Stimulated activated naive CD4-positive, alpha-beta T cell treated with Interleukin-2 at 50 U/mL for 16 hours (primary cell): ENCODE results near the gene IMPDH1.
A peak's percentile ranks its signal among the peaks of the same experiment; 100 is the strongest.

Experiments
- DNase-seq: peaks from one replicate; lab custom pipeline; 2025; lab: John Stamatoyannopoulos, UW

Gene IMPDH1

DNA sequence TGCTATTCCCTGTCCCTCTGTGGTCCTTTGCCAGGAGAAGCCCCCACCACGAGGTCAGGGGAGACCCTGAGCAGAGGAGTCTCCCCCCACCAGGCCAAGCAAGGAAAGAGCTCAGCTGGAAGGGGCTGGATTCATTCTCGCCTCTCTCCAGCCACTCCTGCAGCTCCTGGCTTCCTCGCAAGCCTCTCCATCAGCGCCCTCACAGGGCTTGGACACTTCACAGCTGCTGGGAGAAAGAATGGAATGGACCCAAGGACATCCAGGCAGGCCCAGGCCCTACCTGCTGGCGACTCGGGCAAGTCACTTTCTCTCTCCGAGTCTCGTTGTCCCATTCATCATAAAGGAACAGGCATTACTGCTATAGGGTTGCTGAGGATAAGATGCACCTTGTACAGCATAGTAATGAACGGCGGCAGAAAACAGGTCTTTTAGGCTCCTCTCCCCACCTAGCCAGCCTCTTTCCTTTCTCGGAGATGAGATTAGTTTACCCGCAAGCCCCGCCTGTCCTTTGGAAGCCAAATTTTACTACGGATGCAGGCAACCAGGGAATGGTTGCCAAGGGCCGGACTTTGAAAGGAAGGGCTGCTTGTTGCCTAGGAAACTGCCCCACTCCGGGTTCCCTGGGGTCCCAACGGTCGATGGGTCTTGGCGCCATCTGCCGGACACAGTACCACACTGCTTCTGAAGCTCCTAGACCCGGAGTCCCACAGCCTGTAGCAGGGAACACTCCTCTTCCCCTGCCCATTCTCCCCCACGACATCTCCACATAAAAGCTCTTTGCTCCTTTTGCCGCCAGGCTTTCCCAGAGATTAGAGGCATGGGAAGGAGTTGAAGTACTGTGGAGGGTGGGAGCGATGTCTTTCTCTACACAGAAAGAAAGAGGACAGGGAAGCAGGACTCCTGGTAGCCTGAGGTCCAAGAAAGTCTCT lies 22.3 kb downstream of the IMPDH1 start:
- peak; percentile 52 for DNase-seq

DNA sequence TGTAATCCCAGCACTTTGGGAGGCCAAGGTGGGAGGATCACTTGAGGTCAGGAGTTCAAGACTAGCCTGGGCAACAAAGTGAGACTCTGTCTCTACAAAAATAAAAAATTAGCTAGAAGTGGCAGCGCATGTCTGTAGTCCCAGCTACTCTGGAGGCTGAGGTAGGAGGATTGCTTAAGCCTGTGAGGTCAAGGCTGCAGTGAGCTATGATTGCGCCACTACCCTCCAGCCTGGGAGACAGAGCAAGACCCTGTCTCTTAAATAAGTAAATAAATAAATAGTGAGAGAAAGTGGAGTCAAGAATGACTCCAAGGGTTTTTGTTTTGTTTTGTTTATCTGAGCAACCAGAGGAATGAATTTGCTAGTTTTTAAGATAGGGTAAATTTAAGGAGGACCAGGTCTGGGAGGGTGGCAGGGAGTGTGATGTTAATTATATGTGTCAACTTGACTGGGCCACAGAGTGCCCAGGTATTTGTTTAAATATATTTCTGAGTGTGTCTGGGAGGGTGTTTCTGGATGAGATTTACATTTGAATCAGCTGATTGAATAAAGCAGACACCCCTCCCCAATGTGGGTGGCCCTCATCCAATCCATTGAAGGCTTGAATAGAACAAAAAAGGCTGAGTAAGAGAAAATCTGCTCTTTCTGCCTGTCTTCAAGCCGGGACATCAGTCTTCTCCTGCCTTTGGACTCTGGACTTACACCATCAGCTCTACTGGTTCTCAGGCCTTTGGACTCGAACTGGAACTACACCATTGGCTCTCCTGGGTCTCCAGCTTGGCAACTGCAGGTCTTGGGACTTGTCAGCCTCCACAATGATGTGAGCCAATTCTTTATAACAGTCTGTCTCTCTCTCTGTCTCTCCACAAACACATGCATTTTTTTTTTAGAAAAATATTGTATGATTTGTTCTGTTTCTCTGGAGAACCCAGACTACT lies 23.5 kb downstream of the IMPDH1 start:
- DNase-seq, result no peak

DNA sequence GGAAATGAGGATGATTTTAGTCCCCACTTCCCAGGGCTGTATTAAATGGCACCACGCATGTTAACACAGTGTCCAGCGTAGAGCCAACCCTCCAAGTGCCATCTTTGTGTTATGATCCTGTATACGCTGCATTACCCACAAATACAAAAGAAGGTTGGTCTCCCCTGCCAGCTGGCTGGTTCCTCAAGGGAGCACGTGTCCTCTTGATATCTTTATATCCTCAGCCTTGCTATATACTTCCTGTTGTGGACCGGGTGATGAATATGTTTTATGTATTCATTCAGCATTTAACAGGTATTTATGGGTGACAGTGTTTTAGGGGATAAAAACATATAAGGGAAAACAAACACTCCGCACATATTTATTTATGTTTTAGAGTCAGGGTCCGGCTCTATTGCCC lies 25.1 kb downstream of the IMPDH1 start:
- DNase-seq, result no peak

DNA sequence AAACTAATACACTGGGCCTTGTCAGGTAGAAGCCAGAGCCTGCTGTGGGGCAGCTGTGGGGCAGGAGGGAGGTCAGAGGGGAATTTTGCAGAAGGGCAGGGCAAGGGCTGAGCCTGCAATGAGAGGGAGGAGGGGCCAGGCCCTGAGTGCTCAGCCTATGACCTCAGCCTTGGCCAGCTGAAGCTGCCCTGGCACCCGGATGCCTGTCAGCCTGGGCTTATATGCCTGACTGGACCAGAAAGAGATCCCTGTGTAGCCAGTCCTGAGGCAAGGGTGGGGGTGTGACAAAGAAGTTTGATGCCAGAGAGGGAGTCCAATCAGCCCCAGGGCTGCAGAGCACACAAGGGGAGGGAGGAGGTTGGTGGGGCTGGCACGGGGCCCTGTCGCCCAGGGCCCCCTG lies 26.0 kb downstream of the IMPDH1 start:
- no peak for DNase-seq

DNA sequence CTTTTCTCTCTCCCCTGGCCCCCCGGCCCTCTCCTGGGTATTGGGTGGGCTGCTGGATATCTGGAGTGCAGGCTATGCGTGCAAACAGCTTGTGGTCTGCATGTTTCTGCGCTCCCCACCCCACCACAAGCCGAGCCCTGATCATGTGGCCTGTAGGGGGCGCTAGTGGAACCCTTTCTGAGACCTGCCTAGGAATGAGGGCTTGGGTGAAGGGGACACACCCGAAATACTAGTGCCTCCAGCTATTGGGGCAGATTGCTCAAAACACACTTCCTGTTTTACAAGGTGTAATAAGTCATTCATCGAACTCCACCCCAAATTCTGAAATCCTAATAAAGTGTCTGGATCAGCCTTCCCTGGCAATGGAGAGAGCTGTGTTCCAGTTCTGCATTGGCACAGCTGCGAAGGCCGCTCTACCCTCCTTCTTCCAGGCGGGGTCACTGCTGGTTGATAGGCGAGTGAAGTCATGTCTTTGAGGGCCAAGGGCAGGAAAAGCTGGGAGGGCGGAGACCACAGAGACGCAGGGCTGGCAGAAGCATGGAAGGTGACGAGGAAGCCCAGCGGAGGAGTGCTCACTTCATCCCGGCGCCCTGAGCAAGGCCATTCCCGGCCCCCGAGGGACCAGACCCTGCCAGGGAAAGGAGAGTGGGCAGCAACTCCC lies 28.5 kb downstream of the IMPDH1 start:
- peak; percentile 13 for DNase-seq

DNA sequence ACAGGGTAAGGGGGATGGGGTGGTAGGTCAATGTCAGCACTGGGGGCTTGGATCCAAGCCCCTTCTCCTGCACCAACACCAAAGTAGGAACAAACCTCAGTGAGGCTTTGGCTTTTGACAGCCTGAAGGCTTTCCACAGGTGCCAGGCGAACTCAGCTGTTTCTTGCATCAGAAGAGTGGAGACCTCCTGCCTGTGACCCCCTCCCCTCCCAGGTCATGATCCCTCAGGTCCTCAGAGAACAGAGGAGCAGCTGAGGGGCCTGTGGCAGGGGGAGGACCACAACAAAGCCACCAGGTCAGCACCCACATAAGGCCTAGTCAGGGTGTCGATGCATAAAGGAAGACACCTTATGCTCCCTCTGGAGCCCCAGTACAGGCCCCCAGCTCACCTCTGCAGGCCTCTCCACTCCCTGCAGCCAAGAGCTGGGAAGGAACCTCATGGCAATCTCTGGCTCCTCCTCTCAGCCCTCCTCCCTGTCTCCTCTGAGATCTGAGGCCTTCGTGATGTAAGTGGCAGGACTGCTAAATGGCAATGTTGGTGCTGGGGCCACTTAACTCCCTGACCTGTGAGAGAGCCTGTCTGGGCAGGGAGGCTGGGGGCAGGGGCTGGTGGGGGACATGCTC lies 29.2 kb downstream of the IMPDH1 start:
- DNase-seq, result no peak

DNA sequence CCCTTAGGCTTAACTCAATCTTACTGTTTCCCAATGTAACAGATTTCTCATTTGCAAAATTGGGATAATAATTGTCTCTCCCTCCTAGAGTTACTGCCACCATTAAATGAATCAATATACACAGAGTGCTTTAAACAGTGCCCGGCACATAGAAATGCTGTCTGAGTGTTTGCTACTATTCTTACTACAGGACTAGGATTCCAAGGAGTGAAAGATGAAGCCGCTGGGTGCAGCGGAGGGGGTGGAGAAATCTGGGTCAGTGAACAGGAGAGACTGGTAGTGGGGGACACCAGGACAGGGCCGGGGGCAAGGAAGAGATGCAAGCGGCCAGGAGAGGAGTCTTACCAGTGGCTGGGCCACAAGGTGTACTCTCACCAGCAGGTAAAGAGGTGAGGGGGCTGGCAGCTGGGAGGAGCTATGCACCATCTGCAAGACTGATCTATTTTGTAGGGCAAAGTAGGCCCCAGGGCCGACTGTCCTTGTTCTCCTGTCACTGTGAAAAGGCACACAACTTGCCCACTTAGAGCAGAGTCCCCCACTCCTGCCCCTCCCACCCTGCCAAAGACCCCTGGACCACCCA lies 29.8 kb downstream of the IMPDH1 start:
- no peak for DNase-seq

DNA sequence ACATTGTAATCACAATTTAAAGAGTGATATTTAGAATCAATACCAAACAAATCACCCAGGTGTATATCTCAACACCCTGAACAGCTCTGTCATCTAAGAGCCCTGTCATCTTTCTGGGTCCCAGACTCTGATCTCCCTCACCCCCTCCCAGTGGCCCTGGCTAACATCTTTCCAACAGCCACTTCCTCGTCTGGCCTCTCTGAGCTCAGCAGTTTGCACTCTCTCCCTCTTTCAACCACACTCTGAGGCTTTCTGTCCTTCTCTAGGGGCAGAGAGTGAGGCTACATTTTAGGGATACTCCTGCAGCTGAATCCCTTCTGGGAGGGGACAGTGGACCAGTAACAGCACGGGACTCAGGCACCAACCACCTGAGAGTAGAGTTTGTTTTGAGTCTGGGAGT lies 31.1 kb downstream of the IMPDH1 start:
- DNase-seq, result no peak

DNA sequence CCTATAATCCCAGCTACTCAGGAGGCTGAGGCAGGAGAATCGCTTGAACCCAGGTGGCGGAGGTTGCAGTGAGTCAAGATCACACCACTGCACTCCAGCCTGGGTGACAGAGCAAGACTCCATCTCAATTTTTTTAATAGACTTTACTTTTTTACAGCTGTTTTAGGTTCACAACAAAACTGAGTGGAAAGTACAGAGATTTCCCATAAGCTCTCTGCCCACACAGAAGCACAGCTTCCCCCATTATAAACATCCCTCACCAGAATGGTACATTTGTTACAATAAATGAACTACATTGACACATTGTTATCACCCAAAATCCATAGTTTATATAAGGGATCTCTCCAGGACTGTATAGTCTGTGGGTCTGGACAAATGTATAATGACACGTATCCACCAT lies 33.7 kb downstream of the IMPDH1 start:
- DNase-seq, result no peak

DNA sequence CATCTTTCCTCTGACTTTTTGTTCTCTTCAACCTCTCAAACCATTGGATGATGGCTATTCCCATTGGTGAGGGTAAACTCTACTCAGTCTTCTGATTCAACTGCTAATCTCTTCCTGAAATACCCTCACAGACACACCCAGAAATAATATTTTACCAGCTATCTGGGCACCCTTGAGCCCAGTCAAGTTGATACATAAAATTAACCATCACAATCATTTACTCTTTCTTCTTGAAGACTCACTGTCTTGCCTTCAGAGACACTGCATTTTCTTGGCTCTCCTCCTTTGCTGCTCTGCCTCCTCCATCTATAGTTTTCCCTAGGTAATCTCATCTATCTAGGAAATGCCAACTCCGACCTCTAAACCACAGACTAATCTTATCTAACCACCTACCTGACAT lies 35.7 kb downstream of the IMPDH1 start:
- DNase-seq, result no peak

DNA sequence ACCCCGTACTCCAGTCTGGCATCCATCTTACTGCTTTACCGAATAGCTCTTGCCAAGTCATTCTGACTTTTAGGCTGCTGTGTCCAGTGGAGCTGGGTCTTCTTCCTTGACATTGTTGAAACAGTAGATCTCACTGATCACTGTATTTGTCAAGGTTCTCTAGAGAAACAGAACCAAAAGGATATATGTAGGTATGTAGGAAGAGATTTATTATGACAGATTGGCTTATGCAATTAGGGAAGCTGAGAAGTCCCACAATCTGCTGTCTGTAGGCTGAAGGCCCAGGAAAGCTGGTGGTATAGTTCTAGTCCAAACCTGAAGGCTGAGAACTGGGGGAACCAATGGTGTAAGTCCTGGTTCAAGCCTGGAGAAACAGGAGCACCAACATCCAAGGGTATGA lies 36.2 kb downstream of the IMPDH1 start:
- no peak for DNase-seq

DNA sequence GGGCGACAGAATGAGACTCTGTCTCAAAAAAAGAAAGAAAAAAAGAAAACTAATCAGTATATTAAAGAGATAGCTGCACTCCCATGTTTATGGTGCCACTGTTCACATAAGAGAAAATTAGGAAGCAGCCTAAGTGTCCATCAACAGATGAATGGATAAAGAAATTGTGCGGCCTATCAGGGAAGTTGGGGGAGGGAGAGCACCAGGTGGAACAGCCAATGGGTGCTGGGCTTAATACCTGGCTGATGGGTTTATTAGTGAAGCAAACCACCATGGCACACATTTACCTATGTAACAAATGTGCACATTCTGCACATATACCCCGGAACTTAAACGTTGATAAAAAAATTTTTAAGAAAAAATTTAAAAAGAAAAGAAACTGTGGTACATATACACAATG lies 39.3 kb downstream of the IMPDH1 start:
- DNase-seq, result no peak

DNA sequence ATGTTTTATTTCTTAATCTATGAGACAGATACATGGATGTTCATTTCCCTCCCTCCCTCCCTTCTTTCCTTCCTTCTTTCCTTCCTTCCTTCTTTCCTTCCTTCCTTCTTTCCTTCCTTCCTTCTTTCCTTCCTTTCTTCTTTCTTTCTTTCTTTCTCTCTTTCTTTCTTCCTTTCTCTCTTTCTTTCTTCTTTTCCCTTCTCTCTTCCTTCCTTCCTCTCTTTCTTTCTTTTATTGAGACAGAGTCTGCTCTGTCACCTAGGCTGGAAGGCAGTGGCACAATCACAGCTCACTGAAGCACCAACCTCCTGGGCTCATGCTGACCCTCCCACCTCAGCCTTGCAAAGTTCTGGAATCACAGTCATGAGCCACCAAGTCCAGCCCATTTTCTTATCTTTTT lies 42.8 kb downstream of the IMPDH1 start:
- DNase-seq, result no peak

DNA sequence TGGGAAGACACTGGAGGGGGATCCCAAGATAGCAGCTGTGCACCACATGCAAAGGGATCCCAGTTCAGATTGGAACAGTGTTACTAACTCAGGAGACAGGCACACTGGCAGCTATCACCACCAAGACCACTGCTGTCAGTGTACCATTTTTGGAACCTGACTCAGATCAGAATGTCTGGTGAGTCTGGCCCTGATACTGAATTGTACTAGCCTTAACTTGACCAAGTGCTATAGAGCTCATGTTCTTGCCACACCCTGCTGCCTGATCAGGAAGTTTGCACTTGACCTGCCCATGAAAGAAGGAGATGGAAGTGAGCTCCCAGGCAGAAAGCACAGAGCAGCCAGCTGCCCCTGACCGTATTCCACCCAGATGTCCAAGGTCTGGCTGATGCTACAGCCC lies 43.5 kb downstream of the IMPDH1 start:
- no peak for DNase-seq

DNA sequence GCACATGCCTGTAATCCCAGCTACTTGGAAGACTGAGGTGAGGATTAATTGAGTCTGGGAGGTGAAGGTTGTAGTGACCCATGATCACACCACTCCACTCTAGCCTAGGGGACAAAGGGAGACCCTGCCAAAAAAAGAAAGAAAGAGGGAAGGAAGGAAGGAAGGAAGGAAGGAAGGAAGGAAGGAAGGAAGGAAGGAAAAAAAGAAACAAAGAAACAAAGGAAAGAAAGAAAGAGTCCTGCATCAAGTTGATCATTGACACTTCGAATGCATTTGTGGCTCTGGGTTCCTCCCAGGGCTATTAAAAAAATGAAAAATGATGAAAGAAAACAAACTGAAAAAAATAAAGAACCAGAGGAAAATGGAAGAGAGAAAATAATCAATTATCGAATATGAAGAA lies 44.4 kb downstream of the IMPDH1 start:
- no peak for DNase-seq

DNA sequence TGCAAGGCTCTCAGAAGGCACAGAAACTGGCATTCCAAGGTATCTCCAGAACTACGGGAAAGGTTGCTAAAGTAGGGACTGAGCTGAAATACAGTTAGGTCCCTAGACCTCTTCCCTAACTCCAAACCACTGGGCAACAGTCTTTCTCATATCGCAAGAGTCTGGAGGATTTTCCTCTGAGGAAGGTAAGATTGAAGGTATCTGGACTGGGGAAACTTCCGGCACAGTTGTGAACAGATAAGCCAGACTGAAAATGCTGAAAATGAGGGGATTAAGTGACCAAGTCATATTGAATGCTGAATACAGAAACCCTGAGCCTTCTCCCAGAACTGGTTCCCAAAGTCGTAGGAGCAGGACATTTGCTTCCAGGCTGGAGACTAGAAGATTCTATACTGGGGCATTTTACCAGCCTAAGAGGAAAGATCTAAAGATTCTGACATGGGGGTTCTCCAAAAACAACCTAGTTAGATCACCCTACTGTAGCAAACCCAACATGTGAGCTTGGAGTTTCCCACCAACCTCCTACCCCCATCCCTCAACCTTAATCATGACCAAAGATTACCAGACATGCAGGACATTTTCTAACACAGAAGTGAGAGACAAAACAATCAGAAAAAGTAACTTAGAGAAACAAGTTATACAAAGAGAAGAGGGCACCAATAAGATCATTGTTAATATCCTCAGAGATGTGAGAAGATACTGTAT lies 45.5 kb downstream of the IMPDH1 start:
- no peak for DNase-seq

DNA sequence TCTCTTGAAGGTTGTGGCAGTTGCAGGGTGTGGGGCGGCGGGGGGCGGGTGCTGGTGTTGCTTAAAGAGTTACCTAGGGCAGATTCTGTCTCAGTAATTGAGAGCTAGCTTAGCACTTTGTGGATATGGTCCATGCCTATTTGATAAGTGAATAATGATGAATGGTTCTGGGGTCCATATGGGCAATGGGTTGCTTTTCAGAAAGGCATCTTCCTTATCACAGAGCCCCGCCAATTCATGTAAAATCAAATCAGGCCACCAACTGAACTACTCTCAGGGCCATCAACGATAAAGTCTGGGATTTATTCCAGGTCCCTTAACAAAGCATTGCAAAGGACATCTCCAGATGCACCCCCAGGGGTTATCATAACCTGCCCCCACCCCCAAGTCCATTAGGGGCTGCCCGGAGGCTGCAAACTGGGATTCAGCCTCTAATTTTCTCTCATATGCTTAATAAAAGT lies 46.5 kb downstream of the IMPDH1 start:
- no peak for DNase-seq

DNA sequence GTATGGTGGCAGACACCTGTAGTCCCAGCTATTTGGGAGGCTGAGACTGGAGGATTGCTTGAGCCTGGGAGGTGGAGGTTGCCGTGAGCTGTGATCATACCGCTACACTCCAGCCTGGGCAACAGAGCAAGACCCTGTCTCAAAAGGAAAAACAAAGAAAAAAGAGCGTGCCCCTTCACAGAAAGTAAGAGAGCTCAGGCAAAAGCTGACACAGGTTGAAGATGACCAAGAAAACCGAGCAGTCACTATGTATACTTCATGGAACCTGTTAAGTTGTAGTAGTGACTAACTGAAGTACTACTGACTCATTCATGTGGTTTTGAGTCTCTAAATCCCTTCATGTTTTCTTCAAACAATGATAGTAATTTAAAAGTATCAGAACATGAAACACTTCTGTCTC lies 47.1 kb downstream of the IMPDH1 start:
- no peak for DNase-seq

DNA sequence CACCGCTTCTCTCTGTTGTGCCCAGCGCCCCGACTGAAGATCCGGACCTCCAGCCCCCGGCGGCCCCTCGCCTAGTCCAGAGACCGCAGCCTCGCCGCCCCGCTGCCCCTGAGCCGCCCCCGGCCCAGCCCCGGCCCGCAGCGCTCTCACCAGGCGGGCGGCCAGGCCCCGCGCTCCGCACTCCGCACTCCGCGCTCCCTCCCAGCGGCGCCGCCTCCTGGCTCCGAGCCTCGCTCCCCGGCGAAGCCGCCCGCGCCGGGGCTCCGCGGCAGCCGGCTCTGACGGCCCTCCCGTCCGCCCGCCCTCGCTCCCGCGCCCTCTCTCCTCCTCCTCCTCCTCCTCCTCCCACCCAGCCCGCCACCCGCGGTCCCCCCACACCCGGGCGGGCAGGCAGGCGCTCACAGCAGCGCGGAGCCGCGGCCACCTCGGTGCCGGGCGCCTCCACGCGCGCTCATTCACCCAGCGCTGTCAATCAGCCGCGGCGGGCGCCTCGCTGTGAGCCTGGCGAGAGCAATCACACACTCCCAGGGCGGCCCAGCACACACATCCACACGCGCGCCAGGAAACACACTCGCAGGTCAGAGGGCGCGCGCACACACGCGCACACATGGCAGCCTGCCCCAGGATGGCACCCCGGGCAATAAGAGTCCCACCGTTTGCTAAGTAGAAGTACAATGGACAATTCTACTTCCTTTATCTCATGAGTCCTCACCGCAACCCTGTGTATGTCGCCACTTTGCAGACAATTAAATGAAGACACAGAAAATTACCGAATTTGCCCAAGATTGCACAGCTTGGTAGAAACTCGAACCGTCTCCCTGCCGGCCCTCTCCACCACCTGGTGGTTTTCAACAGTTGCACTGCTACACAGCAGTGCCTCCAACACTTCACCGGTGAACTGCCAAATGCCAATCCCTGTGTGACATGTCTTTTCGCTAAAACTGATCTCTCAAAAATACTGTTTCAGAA lies 48.1 kb downstream of the IMPDH1 start, which contains the start of gene PRRT4:
TSS of gene PRRT4 (minus strand) at position 280 of the 969 bp plus-strand sequence.
- peak; percentile 31 for DNase-seq

DNA sequence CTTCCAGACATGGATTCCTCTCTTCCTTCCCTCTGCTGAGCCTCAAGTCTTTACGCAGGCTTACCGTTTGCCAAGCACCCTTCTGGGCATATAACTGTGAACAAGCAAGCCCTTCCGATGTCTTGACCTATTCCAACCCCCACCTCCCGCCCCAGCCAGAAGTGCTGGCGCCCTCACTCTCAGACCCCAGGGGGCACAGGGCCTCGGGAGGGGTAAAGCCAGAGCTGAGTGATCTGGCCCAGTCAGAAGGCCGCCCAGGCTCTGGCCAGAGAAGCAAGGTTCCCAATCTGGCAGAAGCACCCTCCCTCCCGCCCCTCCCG lies 49.5 kb downstream of the IMPDH1 start:
- DNase-seq, result no peak
